Measurements from ENCODE around the gene PHF19.

Gene PHF19

GRCh38 chr9:120891884-120892747 is 15.1 kb upstream of the PHF19 start:
- DNase-seq (ENCODE audit: low spot score), result peak; percentile 63

- DNase-seq (ENCODE audit: low spot score), result peak; percentile 85
These were observed 14.4 kb upstream of the PHF19 start for GRCh38 chr9:120891245-120891883.

GRCh38 chr9:120890320-120891244 is 13.6 kb upstream of the PHF19 start:
- peak; percentile 81 for DNase-seq (ENCODE audit: low spot score)

GRCh38 chr9:120889606-120890271 is 12.8 kb upstream of the PHF19 start:
- no peak for DNase-seq (ENCODE audit: low spot score)

GRCh38 chr9:120888626-120889025 is 11.6 kb upstream of the PHF19 start:
- DNase-seq (ENCODE audit: low spot score), result no peak

- DNase-seq (ENCODE audit: low spot score), result no peak
These were observed 9.5 kb upstream of the PHF19 start for GRCh38 chr9:120886490-120886967.

- DNase-seq (ENCODE audit: low spot score), result no peak
These were observed 9.0 kb upstream of the PHF19 start for GRCh38 chr9:120885958-120886357.

- DNase-seq (ENCODE audit: low spot score), result no peak
These were observed 8.5 kb upstream of the PHF19 start for GRCh38 chr9:120885457-120885856.

GRCh38 chr9:120883608-120883996 is 6.6 kb upstream of the PHF19 start:
- no peak for DNase-seq (ENCODE audit: low spot score)

- DNase-seq (ENCODE audit: low spot score), result no peak
These were observed 6.1 kb upstream of the PHF19 start for GRCh38 chr9:120882935-120883607.

GRCh38 chr9:120879446-120879845 is 2.5 kb upstream of the PHF19 start:
- DNase-seq (ENCODE audit: low spot score), result no peak

- peak; percentile 45 for DNase-seq (ENCODE audit: low spot score)
These were observed 1.5 kb upstream of the PHF19 start for GRCh38 chr9:120878188-120879130.

GRCh38 chr9:120877276-120878034 is 467 bp upstream of the PHF19 start:
- DNase-seq (ENCODE audit: low spot score), result peak; percentile 83

- DNase-seq (ENCODE audit: low spot score), result peak; percentile 96
These were observed 790 bp downstream of the PHF19 start for GRCh38 chr9:120875954-120876841.

GRCh38 chr9:120875643-120875953 is 1.4 kb downstream of the PHF19 start:
- no peak for DNase-seq (ENCODE audit: low spot score)

GRCh38 chr9:120875195-120875565 is 1.8 kb downstream of the PHF19 start:
- DNase-seq (ENCODE audit: low spot score), result no peak

GRCh38 chr9:120874226-120875194 is 2.5 kb downstream of the PHF19 start:
- DNase-seq (ENCODE audit: low spot score), result no peak

All from activated CD4-positive, alpha-beta T cell treated with anti-CD3 and anti-CD28 coated beads, Interleukin-2, Interleukin-4, amounts not matched to agents 100 ng/mL and 50 ng/mL, durations not matched to agents 16 hours and 8 hours (primary cell).